22Rv1 (cell line): ENCODE results near the gene CHST15.

Source experiments
- CTCF ChIP-seq: fragments of 450-650 bp; IDR thresholded peaks from 2 replicates; pipeline ENCODE4 v1.5.1; 2017; ENCODE audit warnings: mild to moderate bottlenecking
- ZFX ChIP-seq: fragments of 450-650 bp; IDR thresholded peaks from 2 replicates; pipeline ENCODE4 v1.6.1; 2017; ENCODE audit warnings: antibody characterized with exemption, borderline replicate concordance

- no peak for TF ChIP-seq CTCF
- no peak for TF ChIP-seq ZFX
These were observed 87.4 kb downstream of the CHST15 start for GRCh38 chr10:124005991-124006392.
